HG02678 (cell line): Measurements from ENCODE around the gene SMC4.
"Not testable (repeated sequence)": the region's sequence is repeated elsewhere in the genome, so short reads cannot be mapped to it uniquely, and the experiment has no call there.

ENCODE experiments used
- ATAC-seq: cut with Tn5 transposase; IDR thresholded peaks from one replicate; pipeline ENCODE4 v1.9.1; 2021; ENCODE audit warnings: mild to moderate bottlenecking, moderate library complexity; ENCODE audit not compliant: unreplicated experiment

SMC4 gene

DNA sequence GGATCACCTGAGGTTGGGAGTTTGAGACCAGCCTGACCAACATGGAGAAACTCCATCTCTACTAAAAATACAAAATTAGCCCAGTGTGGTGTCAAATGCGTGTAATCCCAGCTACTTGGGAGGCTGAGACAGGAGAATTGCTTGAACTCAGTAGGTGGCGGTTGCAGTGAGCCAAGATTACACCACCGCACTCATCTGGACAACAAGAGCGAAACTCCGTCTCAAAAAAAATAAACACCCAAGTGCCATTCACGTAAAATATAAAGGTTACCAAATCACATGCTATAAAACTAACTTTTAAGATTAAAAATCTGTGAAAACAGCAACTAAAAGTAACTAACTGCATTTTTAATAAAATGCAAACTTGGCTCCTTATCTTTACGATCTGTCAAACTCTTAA, 41.2 kb downstream of the SMC4 start:
- ATAC-seq: no peak

GRCh38 chr3:160444411-160444810, 45.0 kb downstream of the SMC4 start:
- ATAC-seq: no peak

- no peak for ATAC-seq
Measured at GRCh38 chr3:160445854-160446253, 46.4 kb downstream of the SMC4 start.

DNA sequence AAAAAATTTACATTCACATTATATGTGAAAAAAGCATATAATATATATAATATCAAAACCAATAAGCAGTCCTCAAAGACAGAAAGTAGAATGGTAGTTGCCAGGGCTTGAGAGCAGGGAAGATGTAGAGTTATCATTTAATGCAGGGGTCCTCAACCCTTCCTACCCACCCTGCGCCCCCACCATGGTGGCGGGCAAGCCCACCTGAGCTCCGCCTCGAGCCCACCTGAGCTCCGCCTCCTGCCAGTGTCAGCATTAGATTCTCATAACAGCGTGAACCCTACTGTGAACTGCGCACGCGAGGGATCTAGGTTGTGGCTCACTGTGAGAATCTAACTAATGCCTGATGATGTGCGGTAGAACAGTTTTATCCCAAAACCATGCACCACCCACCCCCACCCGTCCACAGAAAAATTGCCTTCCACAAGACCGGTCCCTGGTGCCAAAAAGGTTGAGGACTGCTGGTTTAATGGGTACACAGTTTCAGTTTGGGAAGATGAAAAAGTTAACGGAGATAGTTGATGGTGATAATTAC, 47.1 kb downstream of the SMC4 start:
- ATAC-seq: no peak

DNA sequence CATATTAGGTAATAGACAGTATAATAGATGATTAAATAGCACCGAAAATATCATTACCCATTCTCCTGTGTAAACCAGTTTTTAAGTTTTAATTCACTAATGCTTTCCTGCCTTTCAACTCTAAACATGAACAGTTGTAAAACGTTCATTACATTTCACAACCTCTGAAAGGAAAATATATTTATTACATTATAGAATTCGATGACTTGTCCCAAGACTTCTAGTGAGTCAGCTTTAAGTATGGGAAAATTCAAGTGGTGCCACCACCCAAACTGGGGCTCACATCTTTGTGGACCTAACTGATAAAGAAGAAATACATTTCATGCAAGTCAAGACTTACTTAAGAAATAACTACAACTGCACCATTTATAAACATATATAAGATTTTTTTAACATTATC, 48.1 kb downstream of the SMC4 start:
- no peak for ATAC-seq

DNA sequence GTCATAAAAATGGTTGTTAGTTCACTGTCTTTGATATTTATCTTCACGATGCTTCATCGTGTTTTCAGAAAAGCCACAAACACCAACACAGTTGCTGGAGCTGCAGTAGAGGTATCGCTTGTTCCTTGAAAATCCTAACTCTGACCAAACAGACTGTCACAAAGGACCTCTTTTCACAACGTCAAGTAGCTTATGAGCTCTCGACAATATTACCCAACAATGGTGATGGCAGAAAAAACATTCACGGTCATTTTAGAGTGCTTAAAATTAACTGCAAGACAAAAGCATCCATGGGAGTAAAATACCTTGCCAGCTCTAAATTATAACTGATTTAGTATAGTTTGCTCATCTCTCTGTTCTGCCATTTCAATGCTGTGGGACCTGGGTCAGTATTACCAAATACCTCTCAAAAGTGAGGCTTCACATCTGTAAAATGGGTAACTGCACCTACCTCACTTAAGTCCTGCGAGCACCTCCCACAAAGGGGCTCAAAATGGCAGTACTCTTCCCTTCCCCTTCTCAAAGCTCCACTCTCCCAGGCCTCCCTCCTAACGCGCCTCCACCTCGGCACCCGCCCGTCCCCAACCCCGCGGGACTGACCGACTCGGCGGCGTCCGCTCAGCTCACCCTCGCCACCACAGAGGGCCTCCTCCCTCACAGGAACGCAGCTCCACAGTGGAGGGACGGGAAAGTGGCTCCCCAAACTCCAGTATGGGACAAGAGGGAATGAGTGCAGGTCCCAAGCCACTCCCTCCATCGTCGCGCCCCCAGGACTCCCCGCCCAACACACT, 49.6 kb downstream of the SMC4 start:
- ATAC-seq: peak; percentile 37

DNA sequence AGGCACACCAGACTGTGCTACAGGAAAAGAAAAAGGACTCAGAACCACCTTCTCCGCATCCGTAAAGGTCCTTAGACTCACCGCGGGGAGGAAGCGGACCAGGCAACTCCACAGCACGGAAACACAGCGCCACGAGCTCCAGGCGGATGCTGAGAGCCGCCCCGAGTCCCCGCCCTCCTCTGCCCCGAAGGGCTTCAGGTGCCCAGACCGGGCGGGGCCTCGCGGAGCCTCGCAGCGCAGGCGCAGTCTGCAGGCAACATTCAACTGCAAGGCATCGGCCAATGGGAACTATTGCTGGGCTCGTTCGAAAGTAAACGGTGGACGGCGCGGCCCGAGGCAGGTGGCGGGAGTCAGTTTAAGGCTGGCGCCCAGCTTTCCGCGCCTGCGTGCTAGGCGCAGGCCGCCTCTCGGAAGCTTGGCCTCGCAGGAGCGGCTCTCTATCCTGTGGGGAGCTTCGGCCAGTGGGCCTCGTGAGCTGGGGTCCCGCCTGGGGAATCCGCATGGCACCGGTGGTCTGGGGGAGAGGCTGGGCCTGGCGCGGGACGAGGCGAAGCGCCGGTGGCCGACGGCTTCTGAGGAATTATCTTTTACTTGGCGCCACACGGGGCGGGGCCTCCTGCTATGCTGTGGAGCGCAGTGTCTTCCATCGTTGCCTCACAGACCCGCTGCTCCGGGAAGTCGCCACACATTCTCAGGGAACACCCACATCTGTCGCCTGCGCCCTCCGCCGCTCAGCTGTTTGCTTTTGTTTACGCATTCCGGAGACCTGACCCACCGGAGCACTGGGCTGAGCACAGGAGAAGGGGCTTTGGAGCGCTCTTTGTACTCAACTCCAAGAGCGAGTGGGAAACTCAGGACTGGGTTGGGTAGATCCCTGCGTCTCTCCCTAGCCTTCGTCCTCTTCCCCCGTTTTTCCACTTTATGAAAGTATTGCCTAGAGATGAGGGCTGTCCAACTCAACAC, 50.5 kb downstream of the SMC4 start, which contains the start of gene TRIM59:
Gene TRIM59 (minus strand): TSS at position 151 of the 963 bp plus-strand sequence. CDS start 10,603 bp downstream, outside the sequence.
- ATAC-seq: peak; percentile 96

- no peak for ATAC-seq
Measured at GRCh38 chr3:160450846-160451245, 51.4 kb downstream of the SMC4 start.

- ATAC-seq: no peak
Measured at GRCh38 chr3:160451602-160452001, 52.2 kb downstream of the SMC4 start.

DNA sequence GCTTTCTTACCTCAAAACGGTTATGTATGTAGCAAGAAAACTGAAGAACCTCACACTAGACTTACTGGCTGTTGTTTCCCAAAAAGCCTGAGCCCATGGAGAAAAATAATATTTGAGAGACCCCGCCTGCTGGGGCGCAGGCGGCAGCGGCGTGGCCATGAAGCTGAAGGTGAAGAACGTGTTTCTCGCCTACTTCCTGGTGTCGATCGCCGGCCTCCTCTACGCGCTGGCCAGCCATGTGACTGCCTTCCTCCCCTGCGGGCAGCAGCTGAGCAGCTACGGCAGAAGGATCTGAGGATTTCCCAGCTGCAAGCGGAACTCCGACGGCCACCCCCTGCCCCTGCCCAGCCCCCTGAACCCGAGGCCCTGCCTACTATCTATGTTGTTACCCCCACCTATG, 52.8 kb downstream of the SMC4 start:
- not testable (repeated sequence) for ATAC-seq

GRCh38 chr3:160454995-160455394, 55.5 kb downstream of the SMC4 start:
- no peak for ATAC-seq

DNA sequence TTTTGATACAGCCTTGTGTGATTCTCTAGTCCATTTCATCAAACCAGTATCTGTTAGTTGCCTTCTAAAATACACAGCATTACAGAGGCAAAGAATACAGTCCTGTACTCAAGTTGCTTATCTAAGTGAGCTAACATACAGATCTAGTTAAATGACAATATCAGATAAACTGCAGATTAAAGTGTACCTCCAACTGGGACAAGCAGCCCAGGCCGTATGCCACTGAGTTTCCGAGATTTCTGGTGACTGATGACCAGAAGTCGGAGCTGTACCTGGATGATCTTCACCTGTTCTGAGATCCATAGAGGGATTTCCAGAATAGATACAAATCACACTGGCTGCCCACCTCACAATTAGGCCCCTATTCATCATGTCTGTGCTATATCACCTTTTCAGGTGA, 56.4 kb downstream of the SMC4 start:
- ATAC-seq: no peak

- no peak for ATAC-seq
Measured at GRCh38 chr3:160458151-160458550, 58.7 kb downstream of the SMC4 start.

DNA sequence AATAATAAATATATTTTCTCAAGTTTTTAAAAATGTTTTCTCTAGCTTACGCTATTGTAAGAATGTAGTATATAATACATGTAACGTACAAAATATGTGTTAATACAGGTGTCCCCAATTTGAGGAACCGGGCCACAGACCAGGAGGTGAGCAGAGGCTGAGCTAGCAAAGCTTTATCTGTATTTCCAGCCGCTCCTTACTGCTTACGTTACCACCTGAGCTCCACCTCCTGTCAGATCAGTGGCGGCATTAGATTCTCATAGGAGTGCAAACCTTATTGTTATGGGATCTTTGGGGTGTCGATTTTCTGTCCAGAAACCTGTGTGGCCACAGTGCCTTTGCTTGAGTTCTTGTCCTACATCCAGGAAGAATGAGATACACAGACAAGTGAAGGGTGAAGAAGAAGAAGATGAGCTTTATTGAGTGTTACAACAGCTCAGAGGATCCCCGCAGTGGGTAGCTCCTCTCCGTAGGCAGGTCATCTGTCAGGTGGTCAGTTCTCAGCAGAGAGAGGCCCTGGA, 60.1 kb downstream of the SMC4 start:
- ATAC-seq: no peak

DNA sequence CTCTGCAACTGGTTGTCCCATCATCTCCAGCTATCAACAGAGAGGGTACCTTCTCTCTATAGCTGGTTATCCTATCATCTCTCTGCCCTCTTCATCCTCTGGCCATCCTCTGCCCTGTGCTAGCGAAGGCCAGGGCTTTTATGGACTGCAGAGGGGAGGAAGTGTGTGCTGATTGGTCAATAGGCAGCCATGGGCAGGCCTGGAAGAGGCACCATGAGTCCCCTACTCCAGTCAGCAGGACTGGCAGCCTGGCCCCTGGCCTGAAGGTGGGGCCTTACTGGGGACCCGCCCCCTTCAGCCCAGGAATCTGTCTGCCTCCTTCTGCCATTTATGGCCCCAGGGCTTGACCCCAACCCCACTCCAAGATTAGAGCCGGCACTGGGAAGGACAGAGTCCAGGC, 60.6 kb downstream of the SMC4 start:
- no peak for ATAC-seq

DNA sequence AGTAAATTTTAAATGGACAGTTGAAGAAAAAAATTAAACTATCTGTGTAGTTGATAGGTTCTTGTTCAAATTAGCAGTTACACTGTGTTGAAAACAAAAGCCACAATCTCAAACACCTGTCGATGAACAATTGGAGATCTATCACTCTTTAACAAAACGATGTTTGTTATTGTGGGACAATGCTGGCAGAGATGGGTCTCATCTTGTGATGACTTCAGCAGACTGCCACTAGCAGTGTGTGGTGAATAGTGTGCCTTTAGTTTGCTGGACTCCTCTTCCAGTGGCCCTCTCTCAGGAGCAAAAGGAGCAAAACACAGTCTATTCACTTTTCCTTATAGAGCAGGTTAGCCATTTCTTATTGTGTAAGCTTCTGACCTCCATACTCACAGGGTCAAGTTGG, 64.9 kb downstream of the SMC4 start:
- ATAC-seq: no peak

- ATAC-seq: no peak
Measured at GRCh38 chr3:160464971-160465370, 65.5 kb downstream of the SMC4 start.

DNA sequence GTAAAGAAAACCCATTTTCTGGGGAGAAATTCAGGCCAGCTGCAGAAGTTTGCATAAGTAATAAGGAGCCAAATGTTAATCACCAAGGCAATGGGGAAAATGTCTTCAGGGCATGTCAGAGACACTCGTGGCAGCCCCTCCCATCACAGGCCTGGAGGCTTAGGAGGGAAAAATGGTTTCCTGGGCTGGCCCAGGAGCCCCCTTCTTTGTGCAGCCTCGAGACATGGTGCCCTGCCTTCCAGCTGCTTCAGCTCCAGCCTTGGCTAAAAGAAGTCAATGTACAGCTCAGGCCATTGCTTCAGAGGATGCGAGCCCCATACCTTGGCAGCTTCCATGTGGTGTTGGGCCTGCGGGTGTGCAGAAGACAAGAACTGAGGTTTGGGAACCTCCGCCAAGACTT, 70.7 kb downstream of the SMC4 start:
- no peak for ATAC-seq

DNA sequence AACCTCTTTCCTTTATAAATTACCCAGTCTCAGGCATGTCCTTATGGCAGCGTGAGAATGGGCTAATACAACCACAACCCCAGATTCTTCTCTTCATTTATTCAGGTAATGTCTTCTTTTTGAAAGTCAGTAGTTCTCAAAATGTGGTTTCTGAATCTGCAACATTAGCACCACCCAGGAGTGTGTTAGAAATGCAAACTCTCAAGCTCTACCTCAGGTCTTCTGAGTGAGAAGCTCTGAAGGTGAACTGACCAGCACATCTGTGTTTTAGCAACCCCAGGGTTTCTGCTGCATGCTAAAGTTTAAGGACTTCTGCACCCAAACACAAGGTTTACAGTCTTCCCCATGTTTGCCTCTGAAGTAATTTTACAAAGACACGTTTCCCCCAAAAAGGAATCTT, 72.4 kb downstream of the SMC4 start:
- ATAC-seq: no peak

DNA sequence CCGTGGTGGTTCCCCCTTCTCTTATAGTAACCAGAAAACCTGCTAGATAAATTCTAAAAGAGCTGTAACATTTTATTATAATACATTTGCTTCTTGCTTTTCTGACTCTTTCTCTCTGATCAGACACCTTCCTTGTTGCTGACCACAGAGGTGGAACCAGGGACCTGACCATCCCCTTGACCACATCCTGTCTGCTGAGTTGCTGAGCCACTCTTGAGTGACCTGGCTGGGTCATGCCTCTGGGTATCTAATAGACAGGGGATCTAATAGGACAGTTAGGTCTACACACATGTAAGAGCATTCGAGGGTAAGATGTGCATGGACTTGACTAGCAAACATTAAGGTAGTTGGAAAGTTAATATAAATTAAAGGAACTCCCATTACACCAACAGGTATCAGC, 72.9 kb downstream of the SMC4 start:
- ATAC-seq: no peak

GRCh38 chr3:160473221-160473620, 73.8 kb downstream of the SMC4 start:
- ATAC-seq: no peak
